ENCODE data around the gene ELF2.

ELF2 gene

GRCh38 chr4:139129206-139129605 lies 47.8 kb downstream of the ELF2 start:
- no peak for TF ChIP-seq CTCF (conservative IDR thresholded peaks at IDR 0.05; ENCODE audit: low read depth, low read length)
- Histone ChIP-seq H3K4me2 (no peak overlapping the region), H3K27me3 (ENCODE audit: insufficient read depth, low read depth) (no peaks in the 10 kb centered on the region)

DNA sequence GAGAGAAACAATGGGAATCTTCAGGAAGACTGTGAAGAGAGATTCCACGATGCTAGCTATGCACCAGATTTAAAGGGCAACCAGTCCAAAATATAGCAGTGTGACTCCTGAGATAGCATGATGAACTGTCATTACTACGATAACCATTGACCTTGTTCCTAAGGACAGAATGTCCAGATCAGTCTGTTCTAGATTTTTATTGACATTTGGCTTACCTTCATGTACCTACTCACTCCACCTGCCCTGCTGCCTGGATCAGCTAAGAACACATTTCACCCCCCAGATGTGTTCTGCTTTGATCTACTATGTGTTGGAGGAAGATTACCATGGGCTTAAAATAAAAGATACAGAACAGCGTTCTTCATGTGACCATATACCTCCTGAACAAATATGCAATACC lies 50.1 kb downstream of the ELF2 start:
- Histone ChIP-seq H3K36me3 (ENCODE audit: insufficient read depth) (no peaks in the 10 kb centered on the region), H3K79me2 (ENCODE audit: insufficient read depth, low read depth) (no peaks in the 10 kb centered on the region), H3K9ac (no peak overlapping the region), H3K27me3 (ENCODE audit: insufficient read depth, low read depth) (no peaks in the 10 kb centered on the region), H3K4me2 (no peak overlapping the region), H3K4me3 (IDR thresholded peaks at IDR 0.05; ENCODE audit: insufficient read depth, low read depth, low read length) (no peak overlapping the region), H3K4me1 (ENCODE audit: low read depth, poor library complexity, severe bottlenecking) (no peaks in the 10 kb centered on the region), H4K20me1 (ENCODE audit: insufficient read depth) (no peaks in the 10 kb centered on the region), H3K27ac (no peak overlapping the region), H2AFZ (ENCODE audit: low read depth) (no peak overlapping the region)
- no peak for TF ChIP-seq CTCF (conservative IDR thresholded peaks at IDR 0.05; ENCODE audit: low read depth, low read length)

More at GRCh38 chr4:139129206-139129605, 47.8 kb downstream of the ELF2 start:
- H3K27ac ChIP-seq, result no peak overlapping the region
- H3K9ac ChIP-seq, result no peak overlapping the region
- H2AFZ ChIP-seq (ENCODE audit: low read depth), result no peak overlapping the region
- H3K4me3 ChIP-seq (IDR thresholded peaks at IDR 0.05; ENCODE audit: insufficient read depth, low read depth, low read length), result no peak overlapping the region
- no peaks in the 10 kb centered on the region for H3K79me2 ChIP-seq (ENCODE audit: insufficient read depth, low read depth)
- H3K36me3 ChIP-seq (ENCODE audit: insufficient read depth), result no peaks in the 10 kb centered on the region
- no peaks in the 10 kb centered on the region for H3K4me1 ChIP-seq (ENCODE audit: low read depth, poor library complexity, severe bottlenecking)
- H4K20me1 ChIP-seq (ENCODE audit: insufficient read depth), result no peaks in the 10 kb centered on the region

GRCh38 chr4:139123910-139124309 lies 53.1 kb downstream of the ELF2 start:
- Histone ChIP-seq H3K4me2 (no peak overlapping the region), H3K9ac (no peak overlapping the region), H2AFZ (ENCODE audit: low read depth) (no peak overlapping the region), H3K36me3 (ENCODE audit: insufficient read depth) (no peaks in the 10 kb centered on the region), H4K20me1 (ENCODE audit: insufficient read depth) (no peaks in the 10 kb centered on the region), H3K79me2 (ENCODE audit: insufficient read depth, low read depth) (no peaks in the 10 kb centered on the region), H3K4me1 (ENCODE audit: low read depth, poor library complexity, severe bottlenecking) (no peaks in the 10 kb centered on the region), H3K4me3 (IDR thresholded peaks at IDR 0.05; ENCODE audit: insufficient read depth, low read depth, low read length) (no peak overlapping the region), H3K27ac (no peak overlapping the region), H3K27me3 (ENCODE audit: insufficient read depth, low read depth) (no peaks in the 10 kb centered on the region)
- TF ChIP-seq CTCF (conservative IDR thresholded peaks at IDR 0.05; ENCODE audit: low read depth, low read length), result no peak

- no peaks in the 10 kb centered on the region for H3K4me1 ChIP-seq (ENCODE audit: low read depth, poor library complexity, severe bottlenecking)
- no peak for TF ChIP-seq CTCF (conservative IDR thresholded peaks at IDR 0.05; ENCODE audit: low read depth, low read length)
- no peak overlapping the region for H3K4me2 ChIP-seq
- no peaks in the 10 kb centered on the region for H3K79me2 ChIP-seq (ENCODE audit: insufficient read depth, low read depth)
- H3K36me3 ChIP-seq (ENCODE audit: insufficient read depth), result 0 out of 2 replicates have a peak, but pooled peaks cover 3% of the 10 kb centered on the region
- H4K20me1 ChIP-seq (ENCODE audit: insufficient read depth), result no peaks in the 10 kb centered on the region
- H3K9ac ChIP-seq, result no peak overlapping the region
- H3K27ac ChIP-seq, result no peak overlapping the region
- H3K27me3 ChIP-seq (ENCODE audit: insufficient read depth, low read depth), result no peaks in the 10 kb centered on the region
- no peak overlapping the region for H3K4me3 ChIP-seq (IDR thresholded peaks at IDR 0.05; ENCODE audit: insufficient read depth, low read depth, low read length)
- H2AFZ ChIP-seq (ENCODE audit: low read depth), result no peak overlapping the region
Measured at GRCh38 chr4:139118365-139118764, 58.7 kb downstream of the ELF2 start.

Data from KMS-11 (cell line).